HEK293 (cell line): Measurements from ENCODE around the gene MDH1B.

Experiments
- BCL11A ChIP-seq: fragments of 450-650 bp; formaldehyde crosslinking; IDR thresholded peaks from 2 replicates; pipeline ENCODE4 v1.5.1; 2016; ENCODE audit warnings: low read depth, missing biosample characterization, missing genetic modification characterization
- CTCF ChIP-seq: fragments of 450-650 bp; formaldehyde crosslinking; IDR thresholded peaks from 2 replicates; pipeline ENCODE4 v1.5.1; 2016; ENCODE audit warnings: missing biosample characterization, missing genetic modification characterization
- HOXC10 ChIP-seq: sonication (generic); formaldehyde crosslinking; IDR thresholded peaks from 2 replicates; pipeline ENCODE4 v1.8.1; 2023; ENCODE audit warnings: mild to moderate bottlenecking, missing genetic modification reagents
- KLF10 ChIP-seq: fragments of 450-650 bp; IDR thresholded peaks from 2 replicates; pipeline ENCODE4 v1.5.1; 2018; ENCODE audit warnings: missing biosample characterization, mild to moderate bottlenecking, missing genetic modification characterization
- MEIS1 ChIP-seq: sonication (generic); formaldehyde crosslinking; IDR thresholded peaks from 2 replicates; pipeline ENCODE4 v1.8.1; 2022; ENCODE audit warnings: missing genetic modification reagents, mild to moderate bottlenecking, borderline replicate concordance
- SETDB1 ChIP-seq: IDR thresholded peaks from one replicate; pipeline ENCODE4 v1.6.1; 2017; ENCODE audit warnings: mild to moderate bottlenecking, low read length, moderate library complexity, mixed read lengths; ENCODE audit not compliant: insufficient read length
- YY1 ChIP-seq: fragments of 450-650 bp; formaldehyde crosslinking; IDR thresholded peaks from 2 replicates; pipeline ENCODE4 v1.5.1; 2018; ENCODE audit warnings: missing biosample characterization, missing genetic modification characterization
- ZBTB7A ChIP-seq: fragments of 450-650 bp; formaldehyde crosslinking; IDR thresholded peaks from 2 replicates; pipeline ENCODE4 v1.5.1; 2016; ENCODE audit warnings: low read depth, missing biosample characterization, missing genetic modification characterization
- ZFP3 ChIP-seq: fragments of 450-650 bp; formaldehyde crosslinking; IDR thresholded peaks from 2 replicates; pipeline ENCODE4 v1.5.1; 2016; ENCODE audit warnings: low read depth, missing biosample characterization, missing genetic modification characterization
- ZNF274 ChIP-seq, 2 experiments: fragments of 200-500 bp in 1 of 2; fragments of 450-650 bp in 1 of 2; sonication (Bioruptor generic) in 1 of 2; formaldehyde crosslinking in 1 of 2; IDR thresholded peaks; 2 replicates each; pipeline versions ENCODE4 v1.5.1 to v1.6.1; 2014 to 2016; ENCODE audit warnings: borderline replicate concordance in 1 of 2, inconsistent platforms in 1 of 2, low read length in 1 of 2, missing biosample characterization in 1 of 2, missing genetic modification characterization in 1 of 2
- ZNF391 ChIP-seq: fragments of 450-650 bp; formaldehyde crosslinking; IDR thresholded peaks from 2 replicates; pipeline ENCODE4 v1.5.1; 2016; ENCODE audit warnings: low read depth, missing biosample characterization, missing genetic modification characterization, borderline replicate concordance

- TF ChIP-seq YY1, result no peak
- no peak for TF ChIP-seq CTCF (tag by site-specific recombination)
- TF ChIP-seq BCL11A (tag by site-specific recombination), result no peak
- no peak for TF ChIP-seq ZBTB7A (tag by site-specific recombination)
- TF ChIP-seq HOXC10 (CRISPR knock-in tag), result no peak
- TF ChIP-seq ZFP3 (tag by site-specific recombination), result no peak
- no peak for TF ChIP-seq ZNF274 (IDR thresholded peaks at IDR 0.05; ENCODE audit: low read length)
- TF ChIP-seq ZNF274 (tag by site-specific recombination; IDR thresholded peaks at IDR 0.05; ENCODE audit: borderline replicate concordance), result no peak
- no peak for TF ChIP-seq ZNF391
- TF ChIP-seq MEIS1 (CRISPR knock-in tag), result no peak
- no peak for TF ChIP-seq KLF10 (tag by site-specific recombination)
- no peak for TF ChIP-seq SETDB1
These were observed 371 bp downstream of the MDH1B start for GRCh38 chr2:206764673-206765241.
